Endothelial cell of umbilical vein (primary cell): ENCODE data around the gene RNF217. TPM values are rescaled to one million over a fixed set of nuclear protein-coding genes. Genes with fewer than 3 reads are reported as not detected.

Experiments used
- BruUV-seq: library from RNA; stranded (reverse); fragments of 400-500 nt; replicated peaks from 2 replicates; lab custom pipeline; 2021; lab: Mats Ljungman, UMichigan
- CTCF ChIA-PET: fragments of 300-600, 350-600 bp; sonication (Branson Sonifier 250); formaldehyde crosslinking; loops from one replicate; lab custom pipeline; 2021; ENCODE audit warnings: antibody characterized with exemption, inconsistent platforms; lab: Charles Lee
- POLR2A ChIA-PET: fragments of 300-600, 350-600 bp; sonication (Branson Sonifier 250); formaldehyde crosslinking; loops from one replicate; lab custom pipeline; 2021; ENCODE audit warnings: antibody characterized with exemption, inconsistent platforms; lab: Charles Lee
- DNase-seq: peaks from one replicate; pipeline ENCODE4 v3.0.0-alpha.2; 2011; ENCODE audit warnings: low read depth, low spot score
- FAIRE-seq: peaks from 2 replicates; lab custom pipeline; 2011; peaks lifted over from hg19 to GRCh38; lab: Jason Lieb, UNC
- H2AFZ ChIP-seq: 2 replicates; pipeline ENCODE4 v1.6.0; 2012; ENCODE audit warnings: low read depth, low read length, control low read depth, inconsistent platforms
- H3K27ac ChIP-seq: 2 replicates; pipeline ENCODE4 v1.5.1; 2011; ENCODE audit warnings: low read depth, mild to moderate bottlenecking, control low read depth, low read length, moderate library complexity; ENCODE audit not compliant: insufficient read depth
- H3K27me3 ChIP-seq, 2 experiments: 2 replicates each; pipeline versions ENCODE4 v1.6.0 to v1.6.1; 2011; ENCODE audit warnings: low read length in 2 of 2, mixed read lengths in 1 of 2; ENCODE audit not compliant: control insufficient read depth in 2 of 2, insufficient read depth in 2 of 2
- H3K36me3 ChIP-seq, 2 experiments: 2 replicates in 1 of 2; 3 replicates in 1 of 2; pipeline ENCODE4 v1.5.1; 2011; ENCODE audit warnings: low read length in 2 of 2, mild to moderate bottlenecking in 1 of 2, moderate library complexity in 1 of 2; ENCODE audit not compliant: control insufficient read depth in 2 of 2, insufficient read depth in 2 of 2; ENCODE audit errors: extremely low read depth in 1 of 2
- H3K4me1 ChIP-seq: 3 replicates; pipeline ENCODE4 v1.5.1; 2011; ENCODE audit warnings: mild to moderate bottlenecking, low read length; ENCODE audit not compliant: control insufficient read depth, insufficient read depth; ENCODE audit errors: extremely low read depth
- H3K4me2 ChIP-seq: 2 replicates; pipeline ENCODE4 v1.6.1; 2011; ENCODE audit warnings: low read length, control low read depth, mixed read lengths; ENCODE audit not compliant: insufficient read depth
- H3K4me3 ChIP-seq, 3 experiments: fragments of 200-600 bp in 1 of 3; sonication (generic), shearing (Covaris generic) in 1 of 3; replicated peaks in 1 of 3; 2 replicates each; pipeline ENCODE4 v1.5.1; 2011 to 2016; ENCODE audit warnings: control low read depth in 3 of 3, low read length in 3 of 3, mild to moderate bottlenecking in 2 of 3, inconsistent platforms in 1 of 3, low read depth in 1 of 3, moderate library complexity in 1 of 3; ENCODE audit not compliant: insufficient read depth in 1 of 3
- H3K79me2 ChIP-seq: 2 replicates; pipeline ENCODE4 v1.6.0; 2012; ENCODE audit warnings: low read length, inconsistent platforms; ENCODE audit not compliant: control insufficient read depth, insufficient read depth
- H3K9ac ChIP-seq: replicated peaks from 2 replicates; pipeline ENCODE3; 2011; ENCODE audit warnings: low read length, control low read depth; ENCODE audit not compliant: insufficient read depth; ENCODE audit errors: extremely low read depth
- H3K9me1 ChIP-seq: replicated peaks from 3 replicates; pipeline ENCODE4 v1.6.0; 2011; ENCODE audit warnings: mild to moderate bottlenecking, low read length; ENCODE audit not compliant: control insufficient read depth, insufficient read depth; ENCODE audit errors: extremely low read depth
- H3K9me3 ChIP-seq: replicated peaks from 2 replicates; pipeline ENCODE4 v1.5.1; 2012; ENCODE audit warnings: low read length, inconsistent platforms; ENCODE audit not compliant: control insufficient read depth, insufficient read depth
- H4K20me1 ChIP-seq: replicated peaks from 2 replicates; pipeline ENCODE3; 2011; ENCODE audit warnings: mild to moderate bottlenecking, low read length; ENCODE audit not compliant: control insufficient read depth, insufficient read depth; ENCODE audit errors: extremely low read depth
- CTCF ChIP-seq, 2 donors: IDR thresholded peaks; 1 replicate in 1 of 2; 2 replicates in 1 of 2; pipeline ENCODE4 v1.5.1; 2011; ENCODE audit warnings: low read length in 2 of 2, mild to moderate bottlenecking in 2 of 2, moderate library complexity in 2 of 2, control low read depth in 1 of 2, inconsistent platforms in 1 of 2, low read depth in 1 of 2; ENCODE audit not compliant: insufficient read depth in 1 of 2; ENCODE audit errors: extremely low read depth in 1 of 2
- EZH2 ChIP-seq: IDR thresholded peaks from 2 replicates; pipeline ENCODE4 v1.6.1; 2012; ENCODE audit warnings: borderline replicate concordance, low read depth, mild to moderate bottlenecking, moderate library complexity, low read length, inconsistent platforms; ENCODE audit not compliant: severe bottlenecking
- FOS ChIP-seq: IDR thresholded peaks from 2 replicates; pipeline ENCODE4 v1.6.1; 2011; ENCODE audit warnings: mild to moderate bottlenecking, low read length, moderate library complexity, borderline replicate concordance; ENCODE audit not compliant: insufficient read depth
- GATA2 ChIP-seq: IDR thresholded peaks from 2 replicates; pipeline ENCODE4 v1.7.0; 2011; ENCODE audit warnings: low read depth, mild to moderate bottlenecking, moderate library complexity, mixed read lengths, low read length; ENCODE audit not compliant: insufficient read length, insufficient read depth
- JUN ChIP-seq: IDR thresholded peaks from 2 replicates; pipeline ENCODE4 v1.6.1; 2011; ENCODE audit warnings: borderline replicate concordance, low read depth; ENCODE audit not compliant: insufficient read length, insufficient read depth
- MYC ChIP-seq: IDR thresholded peaks from one replicate; pipeline ENCODE4 v1.6.1; 2011; ENCODE audit warnings: mild to moderate bottlenecking, low read depth, low read length
- POLR2A ChIP-seq: IDR thresholded peaks from 2 replicates; pipeline ENCODE4 v1.6.1; 2012; ENCODE audit warnings: low read depth, mild to moderate bottlenecking, control low read depth, low read length
- POLR2AphosphoS5 ChIP-seq: IDR thresholded peaks from 2 replicates; pipeline ENCODE4 v1.6.1; 2012; ENCODE audit warnings: low read depth, mild to moderate bottlenecking, control low read depth, low read length, moderate library complexity; ENCODE audit not compliant: insufficient read depth
- dilution Hi-C: fragments of 300-500 bp; cut with MboI; formaldehyde crosslinking; loops from one replicate; pipeline ENCODE4 v1.15.0; 2019; ENCODE audit warnings: low sequenced_read_pairs; ENCODE audit not compliant: extremely low pct_ligation_motif_present
- intact Hi-C: fragments of 100-400 bp; cut with micrococcal nuclease; formaldehyde crosslinking; loops from one replicate; pipeline ENCODE4 v1.10.0; 2022
- polyA plus RNA-seq, 4 experiments: library from polyadenylated mRNA; depleted of rRNA in 3 of 4; stranded (reverse) in 3 of 4; unstranded in 1 of 4; fragments of >200 nt; gene quantifications; 2 replicates each; pipeline versions ENCODE4 v1.2.1 to v1.2.3, GENCODE V29; 2011 to 2012; ENCODE audit warnings: missing spikeins in 1 of 4
- total RNA-seq: library from RNA; stranded (reverse); gene quantifications from 2 replicates; pipeline ENCODE4 v1.2.3, GENCODE V29; 2021
- TF ChIP-seq, protein P1 (sequence below): IDR thresholded peaks from 2 replicates; pipeline ENCODE4 v1.6.1; 2011; ENCODE audit not compliant: insufficient read depth, insufficient read length

RNF217 gene
- total and polyA plus RNA-seq, 2 donors (not counting 3 experiments of a cell fraction or from before 2014, with no cell fraction given) = 8.8 to 32.5 TPM

GRCh38 chr6:124968401-124968800 lies 6.2 kb downstream of the RNF217 start:
- Histone ChIP-seq H3K9ac (no peak overlapping the region), H3K4me1 (peaks cover 37% of the 10 kb centered on the region), H3K9me3 (no peaks in the 10 kb centered on the region), H3K4me2 (no peak overlapping the region), H4K20me1 (no peaks in the 10 kb centered on the region), H2AFZ (no peak overlapping the region), H3K36me3 (peaks cover 0 to 5% of the 10 kb centered on the region in 2 experiments), H3K4me3 (no peak overlapping the region), H3K27me3 (no peaks in the 10 kb centered on the region), H3K27ac (no peak overlapping the region), H3K9me1 (no peaks in the 10 kb centered on the region), H3K79me2 (peaks cover 73% of the 10 kb centered on the region)
- intact Hi-C loops (no loop called here), dilution Hi-C loops (no loop called here)
- ChIA-PET CTCF (interaction anchor here (0.9 to 1.2 kb wide), 3 partner anchors 9 to 146 kb away, joined by 3 to 4 read pairs (median 3); no protein-coding TSS in a partner anchor), POLR2A (no interaction called here)
- no peak for FAIRE-seq
- TF ChIP-seq EZH2 = no peak
- no peak for TF ChIP-seq JUN
- TF ChIP-seq GATA2 = no peak
- TF ChIP-seq, protein P1, sequence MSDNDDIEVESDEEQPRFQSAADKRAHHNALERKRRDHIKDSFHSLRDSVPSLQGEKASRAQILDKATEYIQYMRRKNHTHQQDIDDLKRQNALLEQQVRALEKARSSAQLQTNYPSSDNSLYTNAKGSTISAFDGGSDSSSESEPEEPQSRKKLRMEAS = no peak
- no peak for TF ChIP-seq FOS
- no peak for TF ChIP-seq MYC
- no peak for TF ChIP-seq POLR2AphosphoS5
- TF ChIP-seq POLR2A = no peak
- no peak for TF ChIP-seq CTCF (IDR thresholded peaks at IDR 0.05; ENCODE audit: extremely low read depth in 1 of 2, insufficient read depth in 1 of 2, low read depth in 1 of 2, low read length in 2 of 2)
- DNase-seq = no peak
- BruUV-seq = no TSS peak
